ENCODE results near the gene CHST3.

Gene CHST3

GRCh38 chr10:72048450-72049124 lies 84.4 kb downstream of the CHST3 start:
- H3K27ac ChIP-seq, result no peak overlapping the region
- peak; percentile 51 for DNase-seq (ENCODE audit: low read depth, low spot score)

DNA sequence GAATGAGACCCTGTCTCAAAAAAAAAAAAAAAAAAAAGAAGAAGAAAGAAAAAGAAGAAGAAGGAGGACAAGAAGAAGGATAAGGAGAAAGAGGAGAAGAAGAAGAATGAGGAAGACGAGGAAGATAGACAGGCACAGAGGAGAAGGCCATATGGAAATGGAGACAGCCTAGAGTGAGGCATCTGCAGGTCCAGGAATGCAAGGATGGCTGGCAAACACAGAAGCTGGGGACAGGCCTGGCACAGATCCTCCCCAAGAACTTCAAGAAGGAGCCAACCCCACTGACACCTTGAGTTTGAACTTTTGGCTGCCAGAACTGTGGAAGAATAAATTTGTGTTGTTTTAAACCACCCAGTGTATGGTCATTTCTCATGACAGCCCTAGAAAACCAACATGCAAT lies 85.3 kb downstream of the CHST3 start:
- no peak overlapping the region for H3K27ac ChIP-seq
- no peak for DNase-seq (ENCODE audit: low read depth, low spot score)

- H3K27ac ChIP-seq, result no peak overlapping the region
- DNase-seq (ENCODE audit: low read depth, low spot score), result no peak
These were observed 86.0 kb downstream of the CHST3 start for GRCh38 chr10:72049969-72050781.

DNA sequence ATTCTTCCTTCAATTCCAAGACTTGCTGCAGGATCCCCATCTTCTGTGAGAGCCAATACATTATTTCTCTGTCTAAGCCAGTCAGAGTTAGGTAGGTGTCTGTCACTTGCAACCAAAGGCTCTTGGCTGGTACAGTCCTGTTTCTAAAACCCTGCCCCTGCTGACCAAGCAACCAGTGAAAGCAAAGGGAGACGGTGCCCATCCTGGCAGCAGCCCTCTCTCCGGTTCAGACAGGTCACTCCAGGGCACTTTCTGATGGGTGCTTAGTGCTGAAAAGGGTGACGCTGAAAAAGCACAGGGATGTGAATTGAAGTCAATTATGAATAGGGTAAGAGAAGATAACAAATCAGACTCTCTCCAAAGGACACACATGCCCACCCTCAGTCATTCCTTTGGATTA lies 86.7 kb downstream of the CHST3 start:
- no peak for DNase-seq (ENCODE audit: low read depth, low spot score)
- H3K27ac ChIP-seq, result no peak overlapping the region

DNA sequence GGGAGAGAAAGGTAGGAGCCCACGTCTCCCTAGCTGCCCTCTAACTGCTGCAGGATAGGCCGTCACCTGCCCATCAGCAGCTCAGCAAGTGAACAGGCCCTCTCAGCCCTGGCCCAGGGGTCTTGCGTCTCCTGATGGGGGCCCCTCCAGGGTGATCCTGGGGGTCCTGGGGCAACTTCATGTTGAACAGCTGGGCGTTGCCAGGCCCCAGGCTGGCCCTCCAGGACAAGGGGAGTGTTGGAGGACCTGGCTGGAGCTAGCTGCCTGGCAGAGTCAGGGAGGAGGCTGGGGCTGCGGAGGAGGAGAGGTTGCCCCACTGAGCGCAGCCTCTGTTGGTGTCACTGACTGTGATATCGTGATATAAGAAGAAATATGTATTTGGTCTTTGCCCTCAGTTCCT lies 89.5 kb downstream of the CHST3 start:
- H3K27ac ChIP-seq, result no peak overlapping the region
- DNase-seq (ENCODE audit: low read depth, low spot score), result no peak

GRCh38 chr10:72056113-72056512 lies 91.9 kb downstream of the CHST3 start:
- DNase-seq (ENCODE audit: low read depth, low spot score), result no peak
- H3K27ac ChIP-seq, result no peak overlapping the region

DNA sequence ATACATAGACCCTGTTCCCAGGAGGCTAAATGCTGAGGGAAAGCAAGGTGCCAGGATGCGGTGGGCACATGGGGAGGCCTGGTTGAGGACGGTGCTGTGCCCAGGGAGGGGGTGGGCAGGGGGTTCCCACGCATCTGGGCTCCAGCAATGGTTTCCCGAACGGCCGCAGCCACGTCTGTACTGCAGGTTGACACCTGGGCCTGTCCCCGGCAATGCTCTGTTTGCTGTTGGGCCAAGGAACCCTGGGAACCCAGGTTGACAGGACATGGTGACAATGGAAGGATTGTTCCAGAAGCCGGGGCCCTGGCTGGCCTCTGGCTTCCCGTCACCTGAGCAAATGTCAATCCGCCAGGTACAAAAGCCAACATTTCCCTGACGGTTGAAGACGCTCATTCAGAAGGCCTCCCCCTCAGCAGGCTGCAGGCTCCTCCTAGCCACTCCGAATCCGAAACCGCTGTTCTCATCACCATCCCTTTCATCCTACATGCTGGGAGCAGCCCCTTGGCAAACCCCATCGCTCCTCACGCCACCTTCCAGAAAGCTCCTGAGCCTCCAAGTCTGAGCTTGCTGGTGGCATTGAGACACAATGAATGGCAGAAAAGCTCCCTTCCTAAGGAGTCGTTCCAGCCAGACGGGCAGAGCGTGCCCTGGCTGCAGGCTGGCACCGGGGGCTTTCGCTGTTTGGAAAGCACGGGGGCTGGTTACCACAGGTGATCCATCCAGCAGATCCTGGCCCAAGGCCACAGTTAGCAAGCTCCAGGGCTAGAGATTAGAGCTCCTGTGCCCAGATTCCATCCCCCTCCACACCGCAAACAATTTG lies 92.9 kb downstream of the CHST3 start:
- H3K27ac ChIP-seq, result no peak overlapping the region
- no peak for DNase-seq (ENCODE audit: low read depth, low spot score)

GRCh38 chr10:72058347-72058898 lies 94.2 kb downstream of the CHST3 start:
- no peak overlapping the region for H3K27ac ChIP-seq
- DNase-seq (ENCODE audit: low read depth, low spot score), result no peak

- no peak overlapping the region for H3K27ac ChIP-seq
- no peak for DNase-seq (ENCODE audit: low read depth, low spot score)
These were observed 95.0 kb downstream of the CHST3 start for GRCh38 chr10:72058989-72059842.

DNA sequence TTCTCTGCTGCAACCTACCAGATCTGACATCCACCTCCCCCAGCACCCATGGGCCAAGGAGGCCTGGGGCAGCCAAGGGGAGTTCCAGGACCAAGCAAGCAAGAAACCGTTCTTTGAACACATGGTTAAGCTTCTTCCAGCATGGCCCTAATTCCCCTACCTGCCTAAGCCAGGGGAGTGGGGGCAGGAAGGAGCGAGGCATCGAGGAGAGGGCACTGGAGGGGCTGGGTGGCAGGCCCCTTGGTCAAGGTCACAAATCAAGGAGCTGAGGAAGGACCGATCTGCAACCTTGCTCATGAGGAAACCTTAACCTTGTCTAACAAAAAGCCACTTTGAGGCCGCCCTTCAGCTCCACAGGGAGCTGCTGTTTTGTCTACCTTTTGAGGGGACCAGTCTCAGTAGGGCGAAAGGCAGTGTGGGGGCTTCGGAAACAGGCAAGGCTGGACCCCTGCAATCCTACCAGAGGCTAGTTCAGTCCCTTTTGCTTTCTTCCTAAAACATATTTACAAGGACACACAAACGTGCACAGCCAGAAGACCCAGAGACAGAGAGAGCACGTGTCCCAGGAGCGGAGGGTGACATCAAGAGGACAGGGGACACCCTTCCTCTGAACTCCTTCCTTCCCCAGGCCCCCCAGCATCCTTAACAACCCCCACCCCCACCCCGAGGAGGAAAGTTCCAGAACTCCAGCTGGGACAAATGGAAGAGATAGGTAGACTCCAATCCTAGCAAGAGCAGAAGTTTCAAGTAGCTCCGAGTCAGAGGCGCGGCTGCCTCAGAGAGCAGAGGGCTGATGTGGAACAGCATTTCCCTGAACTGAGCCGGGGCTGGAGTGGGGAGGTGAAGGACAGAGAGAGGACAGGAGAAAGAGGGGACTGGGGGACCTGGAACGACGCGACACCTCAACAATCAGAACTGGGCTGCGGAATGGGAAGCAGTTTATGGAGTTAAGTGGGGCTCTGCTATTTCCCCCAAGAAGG lies 95.9 kb downstream of the CHST3 start:
- H3K27ac ChIP-seq, result no peak overlapping the region
- DNase-seq (ENCODE audit: low read depth, low spot score), result no peak

GRCh38 chr10:72061491-72061890 lies 97.3 kb downstream of the CHST3 start:
- no peak overlapping the region for H3K27ac ChIP-seq
- DNase-seq (ENCODE audit: low read depth, low spot score), result no peak

- no peak overlapping the region for H3K27ac ChIP-seq
- DNase-seq (ENCODE audit: low read depth, low spot score), result no peak
These were observed 97.7 kb downstream of the CHST3 start for GRCh38 chr10:72061930-72062329.

DNA sequence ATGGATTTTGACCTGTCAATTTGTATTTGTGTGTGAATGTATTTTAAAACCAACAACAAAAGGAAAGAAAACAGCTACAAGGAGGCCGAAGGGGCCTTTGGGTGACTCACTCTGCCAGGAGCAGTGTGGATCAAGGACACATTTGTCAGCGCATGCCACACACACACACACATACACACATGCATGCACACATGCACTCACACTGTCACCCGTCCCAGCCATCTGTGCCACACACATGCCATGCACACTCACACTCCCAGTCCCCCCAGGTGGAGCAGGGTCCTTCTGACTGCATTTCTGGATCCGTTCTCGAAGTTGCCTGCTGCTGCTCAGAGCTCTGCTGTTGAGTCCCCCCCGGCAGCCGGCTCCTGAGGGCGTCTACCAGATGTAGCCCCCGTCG lies 98.2 kb downstream of the CHST3 start:
- no peak for DNase-seq (ENCODE audit: low read depth, low spot score)
- H3K27ac ChIP-seq, result no peak overlapping the region

All from epithelial cell of prostate (primary cell).